GM21825 (cell line): ENCODE measurements around the gene ABCD1.

Source experiments
- ATAC-seq: cut with Tn5 transposase; IDR thresholded peaks from one replicate; pipeline ENCODE4 v1.9.1; 2021; ENCODE audit warnings: mild to moderate bottlenecking, moderate library complexity; ENCODE audit not compliant: unreplicated experiment

Gene ABCD1

GRCh38 chrX:153771415-153772315 is 47.0 kb downstream of the ABCD1 start:
- no peak for ATAC-seq

- ATAC-seq: no peak
Observed at GRCh38 chrX:153772316-153773217, 47.9 kb downstream of the ABCD1 start.

- no peak for ATAC-seq
Observed at GRCh38 chrX:153773218-153773611, 48.6 kb downstream of the ABCD1 start.

- no peak for ATAC-seq
Observed at GRCh38 chrX:153773741-153774575, 49.3 kb downstream of the ABCD1 start.

- ATAC-seq: no peak
Observed at GRCh38 chrX:153774576-153775292, 50.1 kb downstream of the ABCD1 start.

GRCh38 chrX:153775293-153776119 is 50.9 kb downstream of the ABCD1 start:
- ATAC-seq: no peak

GRCh38 chrX:153776120-153776599 is 51.5 kb downstream of the ABCD1 start:
- no peak for ATAC-seq

GRCh38 chrX:153776611-153777045 is 52.0 kb downstream of the ABCD1 start:
- ATAC-seq: no peak

- no peak for ATAC-seq
Observed at GRCh38 chrX:153777261-153778090, 52.8 kb downstream of the ABCD1 start.

GRCh38 chrX:153778181-153778580 is 53.5 kb downstream of the ABCD1 start:
- ATAC-seq: no peak

- ATAC-seq: no peak
Observed at GRCh38 chrX:153778684-153779101, 54.0 kb downstream of the ABCD1 start.

GRCh38 chrX:153779891-153780677 is 55.4 kb downstream of the ABCD1 start:
- no peak for ATAC-seq

GRCh38 chrX:153780678-153781427 is 56.2 kb downstream of the ABCD1 start, which contains the start of gene SRPK3:
SRPK3 (plus strand) TSS chrX:153781041; CDS start chrX:153781087, 46 bp downstream.
- ATAC-seq: no peak

- ATAC-seq: no peak
Observed at GRCh38 chrX:153781428-153782047, 56.9 kb downstream of the ABCD1 start.

GRCh38 chrX:153782313-153782712 is 57.7 kb downstream of the ABCD1 start:
- ATAC-seq: no peak

GRCh38 chrX:153782871-153783270 is 58.2 kb downstream of the ABCD1 start:
- ATAC-seq: no peak
